Panc1 (cell line): Measurements from ENCODE around the gene IDH2. TPM values are rescaled to one million over a fixed set of nuclear protein-coding genes. Genes with fewer than 3 reads are reported as not detected.

Experiments used
- ATAC-seq: fragments of 200-7000 bp; cut with Tn5 transposase; 2 replicates; pipeline ENCODE4 v1.9.1; 2020; ENCODE audit warnings: mild to moderate bottlenecking, moderate library complexity
- BruUV-seq: library from RNA; stranded (reverse); fragments of 400-500 nt; replicated peaks from 2 replicates; lab custom pipeline; 2021; lab: Mats Ljungman, UMichigan
- CTCF ChIA-PET: fragments of 300-600 bp; sonication (Branson Sonifier 250); formaldehyde crosslinking; loops from one replicate; lab custom pipeline; 2022; ENCODE audit warnings: antibody characterized with exemption; lab: Charles Lee
- POLR2A ChIA-PET: fragments of 300-600 bp; sonication (Branson Sonifier 250); formaldehyde crosslinking; loops from one replicate; lab custom pipeline; 2022; ENCODE audit warnings: antibody characterized with exemption; lab: Charles Lee
- DNase-seq: peaks from one replicate; pipeline ENCODE4 v3.0.0-alpha.2; 2010; ENCODE audit warnings: low read depth, low spot score
- H3K27ac ChIP-seq: 2 replicates; pipeline ENCODE4 v1.5.1; 2011; ENCODE audit warnings: mild to moderate bottlenecking, low read length, inconsistent platforms
- H3K27me3 ChIP-seq: fragments of 200-500 bp; sonication (Bioruptor generic); 2 replicates; pipeline ENCODE4 v1.6.0; 2014; ENCODE audit warnings: low read length, inconsistent platforms; ENCODE audit not compliant: control insufficient read depth, insufficient read depth
- H3K36me3 ChIP-seq: fragments of 200-500 bp; sonication (Bioruptor generic); 2 replicates; pipeline ENCODE4 v1.5.1; 2014; ENCODE audit warnings: inconsistent platforms, mild to moderate bottlenecking, low read length, moderate library complexity; ENCODE audit not compliant: control insufficient read depth, insufficient read depth
- H3K4me1 ChIP-seq: 2 replicates; pipeline ENCODE4 v1.5.1; 2011; ENCODE audit warnings: inconsistent platforms, mild to moderate bottlenecking, low read length, moderate library complexity; ENCODE audit not compliant: control insufficient read depth, insufficient read depth
- H3K4me3 ChIP-seq, 2 experiments: 2 replicates each; pipeline ENCODE4 v1.5.1; 2011 to 2012; ENCODE audit warnings: low read depth in 2 of 2, low read length in 2 of 2, mild to moderate bottlenecking in 2 of 2, inconsistent platforms in 1 of 2, moderate library complexity in 1 of 2
- H3K9me3 ChIP-seq: fragments of 200-500 bp; sonication (Bioruptor generic); 2 replicates; pipeline ENCODE4 v1.5.1; 2014; ENCODE audit warnings: low read depth, mild to moderate bottlenecking, inconsistent platforms, low read length, moderate library complexity; ENCODE audit not compliant: control insufficient read depth, insufficient read depth
- CTCF ChIP-seq: fragments of 450-650 bp; IDR thresholded peaks from 2 replicates; pipeline ENCODE4 v1.5.1; 2017; ENCODE audit warnings: mild to moderate bottlenecking
- POLR2AphosphoS5 ChIP-seq: IDR thresholded peaks from 2 replicates; pipeline ENCODE4 v1.6.1; 2012; ENCODE audit warnings: mild to moderate bottlenecking, low read depth, low read length, moderate library complexity
- REST ChIP-seq, 2 experiments: IDR thresholded peaks; 2 replicates each; pipeline ENCODE4 v1.6.1; 2011 to 2012; ENCODE audit warnings: low read depth in 2 of 2, control low read depth in 1 of 2, low read length in 1 of 2, mild to moderate bottlenecking in 1 of 2, moderate library complexity in 1 of 2; ENCODE audit not compliant: insufficient read depth in 1 of 2
- SIN3A ChIP-seq: IDR thresholded peaks from 2 replicates; pipeline ENCODE4 v1.6.1; 2012; ENCODE audit warnings: low read depth, mild to moderate bottlenecking, low read length, moderate library complexity, borderline replicate concordance; ENCODE audit not compliant: insufficient read depth
- TCF7L2 ChIP-seq: IDR thresholded peaks from 2 replicates; pipeline ENCODE4 v1.6.1; 2011; ENCODE audit warnings: mild to moderate bottlenecking, low read depth, low read length, inconsistent platforms
- in situ Hi-C: cut with HindIII; loops from 2 replicates; pipeline ENCODE4 v1.10.0; 2016; ENCODE audit warnings: low sequenced_read_pairs, low pct_unique_long_range_greater_than_20kb
- intact Hi-C: fragments of 100-400 bp; cut with micrococcal nuclease; formaldehyde crosslinking; loops from one replicate; pipeline ENCODE4 v1.10.0; 2022; ENCODE audit not compliant: unreplicated experiment
- total RNA-seq: library from RNA; stranded (reverse); gene quantifications from one replicate; pipeline ENCODE4 v1.2.1, GENCODE V29; 2021; ENCODE audit not compliant: unreplicated experiment

Gene IDH2
- total RNA-seq, 1 experiment from 2014 or later, result 197 TPM

DNA sequence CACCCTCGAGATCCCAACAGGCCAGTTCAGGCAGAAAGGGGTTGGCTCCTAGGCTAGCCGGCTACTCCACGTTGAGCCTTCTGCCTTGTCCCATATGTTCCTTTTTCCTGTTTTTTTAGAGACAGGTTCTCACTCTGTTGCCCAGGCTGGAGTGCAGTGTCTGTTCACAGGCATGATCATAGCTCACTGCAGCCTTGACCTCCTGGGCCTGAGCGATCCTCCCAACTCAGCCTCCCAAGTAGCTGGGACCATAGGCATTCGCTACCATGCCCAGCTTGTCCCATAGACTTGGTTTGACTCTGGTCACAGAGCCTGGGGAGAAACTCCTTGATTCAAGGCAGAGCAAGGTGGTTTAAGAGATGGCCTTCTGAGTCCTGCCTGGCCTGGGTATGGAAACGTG, 68.8 kb downstream of the IDH2 start:
- no TSS peak for BruUV-seq
- H3K4me1 ChIP-seq, result peaks cover 24% of the 10 kb centered on the region
- H3K9me3 ChIP-seq, result no peaks in the 10 kb centered on the region
- ChIA-PET POLR2A (no interaction called here), CTCF (no interaction called here)
- ATAC-seq (no peak), DNase-seq (no peak)
- intact Hi-C loops (no loop called here), in situ Hi-C loops (no loop called here)
- no peaks in the 10 kb centered on the region for H3K27me3 ChIP-seq
- H3K36me3 ChIP-seq, result no peaks in the 10 kb centered on the region
- no peak for TF ChIP-seq REST (IDR thresholded peaks at IDR 0.05; ENCODE audit: insufficient read depth in 1 of 2, low read depth in 2 of 2, low read length in 1 of 2)
- TF ChIP-seq CTCF, result no peak
- TF ChIP-seq TCF7L2, result no peak
- no peak for TF ChIP-seq POLR2AphosphoS5
- TF ChIP-seq SIN3A, result no peak
- no peak overlapping the region for H3K27ac ChIP-seq
- no peak overlapping the region for H3K4me3 ChIP-seq

Other genes starting within 250 kb of the IDH2 start
- 24.6 TPM for gene AP3S2, start 208.5 kb downstream of the IDH2 start, total RNA-seq
- gene ARPIN, start 189.5 kb downstream of the IDH2 start, total RNA-seq, result 6.3 TPM
- 15.8 TPM for gene ZNF710, start 101.1 kb downstream of the IDH2 start, total RNA-seq
- gene SEMA4B, start 98.9 kb upstream of the IDH2 start, total RNA-seq, result 600 TPM
- 193 TPM for gene CIB1, start 131.5 kb upstream of the IDH2 start, total RNA-seq
- 22.8 TPM for gene GDPGP1, start 131.7 kb upstream of the IDH2 start, total RNA-seq
- gene TTLL13, start 147.1 kb upstream of the IDH2 start, total RNA-seq, result 0.39 TPM
- gene NGRN, start 163.2 kb upstream of the IDH2 start, total RNA-seq, result 137 TPM
- gene ZNF774, start 249.8 kb upstream of the IDH2 start, total RNA-seq, result 5.2 TPM